Astrocyte of the cerebellum (primary cell): Measurements from ENCODE around the gene SLC6A3.

ENCODE experiments used
- DNase-seq: peaks from one replicate; pipeline ENCODE4 v3.0.0-alpha.2; 2011; ENCODE audit warnings: low read depth
- H3K4me3 ChIP-seq: 2 replicates; pipeline ENCODE4 v1.5.1; 2011; ENCODE audit warnings: mild to moderate bottlenecking, low read depth, low read length, moderate library complexity
- CTCF ChIP-seq: IDR thresholded peaks from 2 replicates; pipeline ENCODE4 v1.5.1; 2012; ENCODE audit warnings: low read length, low read depth, moderate library complexity, mild to moderate bottlenecking; ENCODE audit errors: missing control alignments
- in situ Hi-C: cut with HindIII; loops from 2 replicates; pipeline ENCODE4 v1.10.0; 2017; ENCODE audit warnings: low sequenced_read_pairs

SLC6A3 gene

DNA sequence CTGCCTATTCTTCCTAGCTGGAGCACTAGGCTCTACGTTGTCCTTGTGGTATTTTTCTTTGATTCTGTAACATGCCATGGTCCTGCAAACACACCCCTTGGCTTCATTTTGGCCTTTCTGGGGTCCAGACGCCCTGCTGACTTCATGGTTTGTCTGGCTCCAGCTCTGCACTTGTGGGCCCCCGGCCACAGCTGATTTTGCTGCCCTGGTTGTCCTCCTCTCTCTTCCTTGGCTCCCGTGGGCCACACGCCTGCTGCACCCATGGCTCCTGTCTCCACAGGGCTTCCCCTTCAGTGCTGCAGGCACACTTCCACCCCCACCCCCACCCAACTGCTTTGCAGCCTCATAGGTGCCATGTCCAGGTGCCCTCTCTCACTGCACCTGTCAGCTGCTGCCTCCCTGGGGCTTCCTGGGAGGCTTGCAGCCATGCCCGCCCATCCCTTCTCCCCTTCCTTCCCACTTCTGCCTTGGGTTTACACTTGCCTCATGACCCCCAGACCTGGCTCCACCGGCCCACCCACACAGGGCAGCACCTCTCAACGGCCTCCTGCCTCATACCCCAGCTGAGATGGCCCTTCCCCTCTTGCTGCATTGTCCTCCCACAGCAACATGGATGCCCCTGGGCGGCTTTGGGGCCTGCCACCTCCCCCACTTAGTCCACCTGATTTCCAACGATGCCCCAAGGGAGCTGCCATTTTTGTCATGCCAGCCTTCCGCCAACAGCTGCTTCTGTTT, 25.6 kb downstream of the SLC6A3 start:
- in situ Hi-C loops = no loop called here
- DNase-seq = no peak
- TF ChIP-seq CTCF = no peak
- H3K4me3 ChIP-seq = no peak overlapping the region

- no peak for DNase-seq
- TF ChIP-seq CTCF = no peak
- in situ Hi-C loops = no loop called here
- no peak overlapping the region for H3K4me3 ChIP-seq
These were observed 26.3 kb downstream of the SLC6A3 start for GRCh38 chr5:1418921-1419280.

DNA sequence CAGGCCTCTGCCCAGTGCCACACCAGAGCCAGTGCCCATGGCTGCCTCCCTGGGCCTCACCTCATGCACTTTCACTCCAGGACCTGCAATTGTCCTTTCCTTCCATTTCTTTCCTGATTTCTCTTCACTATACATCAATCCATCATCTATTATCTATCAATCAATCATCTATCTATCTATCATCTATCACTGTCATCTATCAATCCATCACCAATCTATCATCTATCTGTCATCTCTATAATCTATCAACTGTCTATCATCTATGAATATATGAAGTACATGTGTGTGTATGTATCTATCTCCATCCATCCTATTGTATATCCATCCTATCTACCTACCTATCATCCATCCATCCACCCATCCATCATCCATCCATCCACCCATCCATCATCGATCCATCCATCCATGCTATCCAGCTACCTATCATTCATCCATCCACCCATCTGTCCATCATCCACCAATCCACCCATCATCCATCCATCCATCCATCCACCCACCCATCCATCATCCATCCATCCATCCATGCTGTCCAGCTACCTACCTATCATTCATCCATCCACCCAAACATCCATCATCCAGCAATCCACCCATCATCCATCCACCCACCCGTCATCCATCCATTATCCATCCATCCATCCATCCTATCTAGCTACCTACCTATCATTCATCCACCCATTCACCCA, 26.9 kb downstream of the SLC6A3 start:
- H3K4me3 ChIP-seq = no peak overlapping the region
- no peak for TF ChIP-seq CTCF
- no peak for DNase-seq
- in situ Hi-C loops = no loop called here

DNA sequence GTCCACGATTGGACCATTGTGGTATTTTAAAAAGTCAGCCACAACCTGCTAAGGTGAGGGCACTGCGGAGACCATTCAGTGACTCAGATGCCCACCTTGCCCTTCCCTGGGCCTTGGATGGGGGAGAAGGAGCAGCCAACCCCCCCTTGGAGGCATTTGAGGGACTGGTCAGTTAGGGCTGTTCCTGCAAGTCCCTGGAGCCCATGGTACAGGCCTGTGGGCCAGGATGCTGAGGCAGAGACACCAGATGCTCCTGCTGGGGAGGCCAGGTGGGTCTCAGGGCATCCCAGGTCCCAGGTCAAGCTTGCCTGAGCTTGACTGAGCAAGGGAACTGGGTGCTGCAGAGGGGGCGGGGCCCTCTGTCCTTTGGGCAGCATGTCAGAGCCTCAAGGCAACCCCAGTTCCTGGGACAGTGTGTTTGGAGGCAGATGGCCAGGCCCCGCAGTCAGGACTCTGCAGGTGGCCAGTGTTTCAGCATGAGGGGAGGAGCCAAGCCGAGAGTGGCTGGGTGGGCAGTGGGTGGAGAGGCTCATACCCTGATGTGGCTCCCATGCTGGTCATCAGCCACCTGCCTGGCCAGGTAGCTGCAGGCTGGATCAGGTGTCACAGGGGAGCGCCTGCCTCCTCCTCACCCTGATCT, 27.5 kb downstream of the SLC6A3 start:
- DNase-seq = no peak
- H3K4me3 ChIP-seq = no peak overlapping the region
- in situ Hi-C loops = no loop called here
- no peak for TF ChIP-seq CTCF

GRCh38 chr5:1416856-1417469, 28.3 kb downstream of the SLC6A3 start:
- no peak overlapping the region for H3K4me3 ChIP-seq
- TF ChIP-seq CTCF = no peak
- no peak for DNase-seq
- in situ Hi-C loops = no loop called here

DNA sequence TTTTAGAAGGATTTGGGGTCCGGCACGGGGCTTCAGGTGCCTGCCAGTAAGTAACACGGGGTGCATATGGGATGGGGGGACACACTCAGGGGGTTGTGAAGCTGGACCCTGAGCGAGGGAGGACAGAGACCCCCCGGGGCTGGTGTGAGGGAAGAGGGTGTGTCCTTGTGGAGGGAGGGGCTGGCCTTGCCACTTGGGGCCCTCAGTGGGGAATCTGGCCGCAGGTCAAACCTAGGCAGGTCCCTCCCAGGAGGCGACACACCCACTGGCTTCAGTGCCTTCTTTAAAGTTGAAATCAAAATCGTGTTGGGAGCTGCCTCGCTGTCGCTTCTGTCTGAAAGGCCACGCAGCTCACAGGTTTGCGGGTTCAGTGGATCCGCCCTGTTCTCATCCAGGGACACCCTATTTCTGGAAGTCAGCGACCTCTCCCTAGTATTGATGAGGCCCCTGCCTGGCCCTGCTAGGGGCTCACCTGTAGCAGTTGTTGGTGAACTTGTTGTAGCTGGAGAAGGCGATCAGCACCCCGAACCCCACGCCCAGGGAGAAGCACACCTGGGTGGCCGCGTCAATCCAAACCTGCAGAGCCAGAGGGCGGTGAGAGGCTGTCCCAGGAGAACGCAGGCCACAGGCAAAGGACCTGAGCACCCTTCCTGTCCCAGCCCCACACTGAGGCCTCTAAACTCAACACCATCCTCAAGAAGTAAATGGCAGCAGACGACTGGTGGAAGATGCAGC, 29.4 kb downstream of the SLC6A3 start:
- TF ChIP-seq CTCF = no peak
- no peak for DNase-seq
- no peak overlapping the region for H3K4me3 ChIP-seq
- in situ Hi-C loops = no loop called here
